GM18498 (cell line): ENCODE measurements around the gene STX8.
A peak's percentile ranks its signal among the peaks of the same experiment; 100 is the strongest.

Experiments
- ATAC-seq: cut with Tn5 transposase; IDR thresholded peaks from one replicate; pipeline ENCODE4 v1.9.1; 2021; ENCODE audit warnings: mild to moderate bottlenecking, moderate library complexity; ENCODE audit not compliant: unreplicated experiment

The STX8 gene

DNA sequence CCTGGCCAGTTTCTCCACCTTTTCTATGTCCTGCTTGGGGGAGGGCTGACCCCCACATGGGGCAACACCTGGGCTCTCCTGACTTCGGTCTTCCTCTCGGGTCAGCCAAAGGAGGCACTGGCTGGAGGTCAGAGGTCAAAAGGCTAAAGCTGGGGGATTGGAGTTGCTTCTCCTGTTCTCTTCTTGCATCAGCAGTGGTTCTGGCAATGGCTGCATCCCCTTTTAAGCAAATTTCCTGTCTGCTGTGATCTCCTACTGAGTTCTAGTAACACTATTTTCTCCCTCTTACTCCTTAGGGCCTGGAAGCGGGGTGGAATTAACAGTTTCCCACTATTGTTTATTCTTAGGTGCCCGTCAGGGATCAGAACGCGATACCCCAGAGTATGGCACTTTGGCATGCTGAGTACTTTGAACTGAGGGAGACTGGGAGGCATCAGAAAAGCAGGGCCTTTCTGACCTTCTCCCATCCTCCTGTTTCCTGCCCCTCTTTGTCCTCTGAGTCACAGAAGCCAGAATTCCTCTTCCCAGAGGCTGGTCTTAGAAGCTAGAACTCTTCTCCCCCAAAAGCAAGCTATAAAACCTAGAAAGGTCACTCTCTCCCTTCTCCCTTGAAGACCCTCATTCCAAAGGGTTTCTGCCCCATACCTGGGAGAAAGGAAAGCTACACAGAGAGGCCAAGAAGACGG is 268.2 kb downstream of the STX8 start:
- no peak for ATAC-seq

GRCh38 chr17:9306086-9306485 is 269.5 kb downstream of the STX8 start:
- no peak for ATAC-seq

GRCh38 chr17:9299695-9300094 is 275.9 kb downstream of the STX8 start:
- ATAC-seq, result no peak

GRCh38 chr17:9298776-9299295 is 276.8 kb downstream of the STX8 start:
- ATAC-seq, result no peak

GRCh38 chr17:9298135-9298534 is 277.5 kb downstream of the STX8 start:
- no peak for ATAC-seq

- ATAC-seq, result no peak
Measured at GRCh38 chr17:9294661-9295210, 280.9 kb downstream of the STX8 start.

DNA sequence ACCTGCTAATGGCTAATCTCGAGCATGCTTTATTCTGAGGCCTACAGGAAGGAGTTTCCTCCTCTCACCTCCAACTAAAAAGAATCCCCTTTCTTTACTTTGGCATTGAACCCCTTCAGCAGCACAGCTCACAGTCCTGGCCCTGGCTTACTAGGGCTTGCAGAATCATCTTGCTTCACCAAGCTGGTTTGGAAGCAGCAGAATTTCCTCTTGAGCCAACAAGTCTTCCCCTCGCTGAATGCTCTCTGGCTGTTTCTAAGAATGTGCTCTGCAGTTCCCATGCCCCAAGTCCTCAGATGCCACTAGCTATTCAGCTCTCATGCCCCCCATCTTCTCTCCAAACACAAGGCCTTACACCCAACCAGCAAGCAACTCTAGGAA is 283.1 kb downstream of the STX8 start:
- ATAC-seq, result no peak

DNA sequence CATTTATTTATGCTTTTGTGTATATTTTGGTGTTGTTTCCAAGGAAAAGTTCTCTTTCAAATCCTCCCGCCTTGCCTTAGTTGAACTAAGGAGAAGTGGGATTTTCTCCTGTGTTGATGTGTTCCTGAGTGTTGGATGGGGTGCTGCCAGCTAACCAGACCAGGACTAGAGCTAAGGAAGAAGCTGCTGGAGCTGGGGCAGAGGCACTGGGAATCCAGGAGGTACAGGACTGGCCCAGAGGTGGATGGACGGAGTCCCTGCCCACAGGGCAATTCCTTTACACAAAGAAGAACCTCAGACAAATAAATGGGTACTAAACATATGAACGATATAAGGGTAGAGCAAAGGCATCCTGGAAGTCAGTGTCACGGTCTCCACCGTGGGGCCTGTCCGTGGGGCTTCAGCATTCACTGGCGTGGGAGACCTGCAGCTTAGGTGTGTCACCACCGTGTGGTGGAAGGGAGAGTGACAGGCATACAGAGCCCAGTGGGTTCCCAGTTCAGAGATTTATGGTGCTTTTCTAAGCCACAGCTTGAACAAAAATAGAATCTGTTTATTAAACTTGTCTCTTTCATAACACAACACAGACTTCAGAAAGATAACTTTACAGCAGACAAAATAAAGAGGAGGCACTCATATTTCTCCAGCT is 283.6 kb downstream of the STX8 start:
- peak; percentile 55 for ATAC-seq

- no peak for ATAC-seq
Measured at GRCh38 chr17:9290226-9290613, 285.4 kb downstream of the STX8 start.

- ATAC-seq, result no peak
Measured at GRCh38 chr17:9287306-9287705, 288.3 kb downstream of the STX8 start.

DNA sequence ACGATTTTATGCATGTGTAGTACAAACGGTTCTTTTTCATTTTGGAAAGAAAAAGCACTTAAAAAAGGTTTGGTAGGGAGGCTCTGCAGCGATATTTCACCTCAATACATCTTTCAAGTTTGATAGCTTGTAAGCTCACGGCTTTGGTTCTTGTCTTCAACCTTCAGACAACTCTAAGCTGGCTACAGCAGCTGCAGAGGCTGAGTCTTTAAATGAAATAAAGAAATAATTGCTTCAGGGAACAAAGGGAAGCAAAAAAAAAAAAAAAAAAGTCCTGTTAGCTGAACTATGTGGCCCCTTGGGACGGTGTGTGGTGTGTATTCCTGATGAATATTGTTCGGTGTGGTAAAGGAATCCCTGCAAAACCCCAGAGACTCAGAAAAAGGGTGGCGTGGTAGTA is 289.2 kb downstream of the STX8 start:
- ATAC-seq, result no peak

GRCh38 chr17:9285602-9286427 is 289.8 kb downstream of the STX8 start:
- no peak for ATAC-seq

GRCh38 chr17:9284884-9285283 is 290.7 kb downstream of the STX8 start:
- ATAC-seq, result no peak

DNA sequence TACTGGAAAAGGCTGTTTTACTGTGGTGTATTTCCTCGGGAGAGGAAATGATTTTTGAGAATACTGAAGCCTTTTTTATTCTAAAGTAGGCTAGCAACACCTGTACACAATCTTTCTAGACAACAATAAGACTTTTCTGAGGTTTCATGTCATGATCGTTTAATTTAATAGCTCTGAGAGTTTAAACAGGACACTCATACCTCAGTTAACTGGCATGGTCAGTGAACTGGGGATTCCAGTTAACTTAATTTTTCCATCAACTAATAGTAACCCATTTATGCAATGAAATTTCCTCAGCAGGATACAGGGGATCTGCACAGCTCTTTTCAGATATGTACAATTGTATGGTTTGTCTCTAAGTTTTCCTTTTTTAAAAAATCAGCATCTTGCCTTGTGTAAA is 291.7 kb downstream of the STX8 start:
- no peak for ATAC-seq

DNA sequence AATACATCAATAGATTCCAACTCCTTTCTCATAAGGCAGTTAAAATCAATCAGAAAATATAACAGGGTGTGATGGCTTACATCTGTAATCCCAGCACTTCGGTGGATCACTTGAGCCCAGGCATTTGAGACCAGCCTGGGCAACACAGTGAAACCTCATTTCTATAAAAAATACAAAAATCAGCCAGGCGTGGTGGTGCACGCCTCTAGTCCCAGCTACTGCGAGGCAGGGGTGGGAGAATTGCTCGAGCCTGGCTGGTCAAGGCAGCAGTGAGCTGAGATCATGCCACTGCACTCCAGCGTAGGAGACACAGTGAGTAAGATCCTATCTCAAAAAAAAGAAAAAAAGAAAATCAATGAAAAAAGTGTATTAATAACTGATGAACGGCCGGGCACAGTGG is 295.7 kb downstream of the STX8 start:
- ATAC-seq, result no peak

- ATAC-seq, result no peak
Measured at GRCh38 chr17:9274973-9275372, 300.6 kb downstream of the STX8 start.

DNA sequence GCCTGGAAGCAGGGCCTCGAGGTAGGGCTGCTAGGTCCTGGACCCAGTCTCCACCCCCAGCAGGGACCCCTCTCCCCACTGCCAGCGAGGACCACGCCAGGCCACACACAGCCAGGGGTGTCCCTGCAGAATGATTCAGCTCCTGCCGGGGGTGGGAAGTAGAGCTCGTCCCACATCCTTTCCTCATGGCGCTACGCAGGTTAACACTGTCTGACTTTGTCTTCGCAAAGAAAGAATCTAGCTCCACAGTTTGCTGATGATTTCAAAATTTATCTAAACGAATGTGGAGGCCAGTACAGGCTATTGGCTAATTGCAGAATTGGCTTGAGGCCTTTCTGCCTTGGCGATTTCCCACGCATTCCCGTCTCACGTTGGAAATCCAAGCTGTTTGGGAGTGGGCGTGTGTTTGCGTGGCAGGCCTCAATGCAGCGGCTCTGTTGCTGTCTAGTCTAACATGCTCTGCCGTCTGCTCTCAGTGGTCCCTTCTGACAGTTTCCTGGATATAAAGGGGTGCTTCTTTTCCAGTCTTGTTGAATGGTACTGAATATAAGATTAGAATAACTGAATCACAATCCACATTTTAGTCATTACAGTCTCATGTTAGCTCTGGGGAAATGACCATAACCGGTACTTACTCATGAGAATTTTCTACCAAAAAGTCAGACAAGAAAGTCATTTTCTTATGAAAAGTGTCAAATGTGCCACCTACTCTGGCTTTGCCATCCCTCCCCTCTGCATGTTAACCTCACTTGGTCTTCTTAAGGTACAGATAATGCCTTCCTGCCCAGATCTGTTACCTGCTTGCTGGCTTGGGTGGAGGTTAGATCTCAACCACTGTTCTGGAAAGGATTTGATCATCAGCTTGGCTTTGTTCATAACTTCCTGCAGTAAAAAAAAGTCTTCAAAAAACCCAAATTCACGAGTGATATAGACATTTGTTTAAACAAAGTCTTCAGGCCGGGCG is 301.9 kb downstream of the STX8 start:
- no peak for ATAC-seq

- no peak for ATAC-seq
Measured at GRCh38 chr17:9272501-9273200, 303.0 kb downstream of the STX8 start.

GRCh38 chr17:9271989-9272388 is 303.6 kb downstream of the STX8 start:
- ATAC-seq, result no peak

GRCh38 chr17:9270921-9271320 is 304.7 kb downstream of the STX8 start:
- ATAC-seq, result no peak
